Measurements from ENCODE around the gene SLC16A3.

Gene SLC16A3

GRCh38 chr17:82234211-82235055, 5.6 kb downstream of the SLC16A3 start:
- no peaks in the 10 kb centered on the region for H3K9me3 ChIP-seq (ENCODE audit: low read length)
- H3K27me3 ChIP-seq (ENCODE audit: control insufficient read depth in 1 of 2, insufficient read depth in 2 of 2, low read length in 2 of 2), result peaks cover 0 to 2% of the 10 kb centered on the region in 2 donors
- H3K36me3 ChIP-seq (ENCODE audit: insufficient read depth, low read length), result no peaks in the 10 kb centered on the region
- H3K9ac ChIP-seq (ENCODE audit: low read length), result no peak overlapping the region
- no peak overlapping the region for H3K27ac ChIP-seq (ENCODE audit: low read depth, low read length)
- no peak overlapping the region for H3K4me3 ChIP-seq (ENCODE audit: low read depth in 1 of 2, low read length in 2 of 2)
- H3K4me1 ChIP-seq (ENCODE audit: insufficient read depth, low read length), result peaks cover 48% of the 10 kb centered on the region

DNA sequence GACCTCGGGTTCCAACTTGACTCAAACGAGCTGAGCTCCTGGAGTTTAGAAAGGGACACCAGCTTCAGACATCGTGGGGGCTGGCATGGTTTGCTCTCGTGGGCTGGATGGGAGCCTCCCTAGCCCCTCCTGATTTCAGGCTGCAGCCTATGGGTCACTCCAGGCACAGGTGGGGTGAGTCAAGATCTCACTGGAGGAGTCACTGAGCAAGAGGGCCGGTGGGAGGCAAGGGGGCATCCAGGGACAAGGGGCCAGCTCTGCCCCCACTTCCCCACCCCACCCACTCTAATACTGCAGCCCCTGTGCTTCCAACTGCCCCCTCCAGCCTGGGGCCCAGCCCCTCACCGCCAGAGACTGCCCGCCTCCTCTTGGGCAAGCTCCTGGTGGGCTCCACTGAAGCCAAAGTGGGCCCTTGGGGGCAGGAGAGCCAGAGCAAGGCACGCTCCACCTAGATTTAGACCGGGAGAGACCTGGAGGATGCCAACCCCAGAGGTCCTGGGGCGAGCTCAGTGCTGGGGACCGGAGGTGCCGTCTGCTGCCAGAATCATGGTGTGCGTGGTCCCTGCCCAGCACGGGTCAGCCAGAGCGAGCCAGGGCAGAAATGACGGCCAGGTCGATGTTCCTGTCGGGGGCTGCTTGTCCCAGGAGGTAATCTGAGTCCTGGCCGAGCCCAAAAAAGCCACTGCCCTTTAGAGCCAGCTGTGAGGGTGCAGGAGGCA, 6.4 kb downstream of the SLC16A3 start:
- no peak overlapping the region for H3K9ac ChIP-seq (ENCODE audit: low read length)
- H3K36me3 ChIP-seq (ENCODE audit: insufficient read depth, low read length), result no peaks in the 10 kb centered on the region
- H3K4me1 ChIP-seq (ENCODE audit: insufficient read depth, low read length), result peaks cover 50% of the 10 kb centered on the region
- H3K27me3 ChIP-seq (ENCODE audit: control insufficient read depth in 1 of 2, insufficient read depth in 2 of 2, low read length in 2 of 2), result no peaks in the 10 kb centered on the region
- H3K27ac ChIP-seq (ENCODE audit: low read depth, low read length), result peak overlapping the region; percentile 87
- H3K9me3 ChIP-seq (ENCODE audit: low read length), result no peaks in the 10 kb centered on the region
- H3K4me3 ChIP-seq (ENCODE audit: low read depth in 1 of 2, low read length in 2 of 2), result no peak overlapping the region

GRCh38 chr17:82235775-82236141, 6.9 kb downstream of the SLC16A3 start:
- Histone ChIP-seq H3K9me3 (ENCODE audit: low read length) (no peaks in the 10 kb centered on the region), H3K27me3 (ENCODE audit: control insufficient read depth in 1 of 2, insufficient read depth in 2 of 2, low read length in 2 of 2) (no peaks in the 10 kb centered on the region), H3K36me3 (ENCODE audit: insufficient read depth, low read length) (no peaks in the 10 kb centered on the region), H3K27ac (ENCODE audit: low read depth, low read length) (peak overlapping the region; percentile 87), H3K4me3 (ENCODE audit: low read depth in 1 of 2, low read length in 2 of 2) (no peak overlapping the region), H3K9ac (ENCODE audit: low read length) (no peak overlapping the region), H3K4me1 (ENCODE audit: insufficient read depth, low read length) (peaks cover 51% of the 10 kb centered on the region)

DNA sequence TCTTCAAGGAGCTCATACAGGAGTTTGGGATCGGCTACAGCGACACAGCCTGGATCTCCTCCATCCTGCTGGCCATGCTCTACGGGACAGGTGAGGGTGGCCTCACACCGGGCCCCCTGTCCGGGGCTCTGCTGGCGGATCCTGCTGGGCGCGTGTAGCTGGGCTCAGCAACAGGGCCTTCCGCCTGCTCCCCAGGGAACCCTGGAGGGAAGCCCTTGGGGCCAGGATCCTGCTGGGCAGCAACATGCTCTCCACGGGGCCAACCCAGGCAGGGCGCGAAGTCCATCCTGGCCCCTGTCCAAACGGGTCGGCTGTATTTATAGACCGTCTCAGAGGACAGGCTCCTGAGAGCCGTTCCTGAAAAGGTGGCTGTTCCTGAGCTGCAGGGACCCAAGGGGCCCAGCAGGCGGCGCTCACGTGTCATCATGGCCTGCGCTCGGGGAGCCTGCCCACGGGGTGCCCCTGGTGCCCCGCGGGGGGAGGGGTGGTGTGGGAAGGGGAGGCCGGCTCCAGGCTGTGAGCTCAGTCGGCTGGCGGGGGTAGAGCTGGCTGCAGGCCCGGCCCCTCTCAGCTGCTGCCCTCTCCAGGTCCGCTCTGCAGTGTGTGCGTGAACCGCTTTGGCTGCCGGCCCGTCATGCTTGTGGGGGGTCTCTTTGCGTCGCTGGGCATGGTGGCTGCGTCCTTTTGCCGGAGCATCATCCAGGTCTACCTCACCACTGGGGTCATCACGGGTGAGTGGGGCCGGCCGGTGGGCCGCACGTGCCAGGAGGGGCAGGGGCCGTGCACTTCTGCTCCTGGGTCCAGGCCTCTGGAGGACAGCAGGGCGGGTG, 7.5 kb downstream of the SLC16A3 start:
- Histone ChIP-seq H3K9me3 (ENCODE audit: low read length) (no peaks in the 10 kb centered on the region), H3K9ac (ENCODE audit: low read length) (no peak overlapping the region), H3K27ac (ENCODE audit: low read depth, low read length) (peak overlapping the region; percentile 87), H3K4me1 (ENCODE audit: insufficient read depth, low read length) (peaks cover 57% of the 10 kb centered on the region), H3K27me3 (ENCODE audit: control insufficient read depth in 1 of 2, insufficient read depth in 2 of 2, low read length in 2 of 2) (no peaks in the 10 kb centered on the region), H3K36me3 (ENCODE audit: insufficient read depth, low read length) (no peaks in the 10 kb centered on the region), H3K4me3 (ENCODE audit: low read depth in 1 of 2, low read length in 2 of 2) (no peak overlapping the region)

DNA sequence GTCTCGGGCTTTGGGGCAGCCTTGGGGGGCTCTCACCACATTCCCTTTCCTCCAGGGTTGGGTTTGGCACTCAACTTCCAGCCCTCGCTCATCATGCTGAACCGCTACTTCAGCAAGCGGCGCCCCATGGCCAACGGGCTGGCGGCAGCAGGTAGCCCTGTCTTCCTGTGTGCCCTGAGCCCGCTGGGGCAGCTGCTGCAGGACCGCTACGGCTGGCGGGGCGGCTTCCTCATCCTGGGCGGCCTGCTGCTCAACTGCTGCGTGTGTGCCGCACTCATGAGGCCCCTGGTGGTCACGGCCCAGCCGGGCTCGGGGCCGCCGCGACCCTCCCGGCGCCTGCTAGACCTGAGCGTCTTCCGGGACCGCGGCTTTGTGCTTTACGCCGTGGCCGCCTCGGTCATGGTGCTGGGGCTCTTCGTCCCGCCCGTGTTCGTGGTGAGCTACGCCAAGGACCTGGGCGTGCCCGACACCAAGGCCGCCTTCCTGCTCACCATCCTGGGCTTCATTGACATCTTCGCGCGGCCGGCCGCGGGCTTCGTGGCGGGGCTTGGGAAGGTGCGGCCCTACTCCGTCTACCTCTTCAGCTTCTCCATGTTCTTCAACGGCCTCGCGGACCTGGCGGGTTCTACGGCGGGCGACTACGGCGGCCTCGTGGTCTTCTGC, 8.4 kb downstream of the SLC16A3 start:
- Histone ChIP-seq H3K4me1 (ENCODE audit: insufficient read depth, low read length) (peaks cover 61% of the 10 kb centered on the region), H3K9me3 (ENCODE audit: low read length) (no peaks in the 10 kb centered on the region), H3K27me3 (ENCODE audit: control insufficient read depth in 1 of 2, insufficient read depth in 2 of 2, low read length in 2 of 2) (no peaks in the 10 kb centered on the region), H3K36me3 (ENCODE audit: insufficient read depth, low read length) (no peaks in the 10 kb centered on the region), H3K27ac (ENCODE audit: low read depth, low read length) (peak overlapping the region; percentile 87), H3K9ac (ENCODE audit: low read length) (no peak overlapping the region), H3K4me3 (ENCODE audit: low read depth in 1 of 2, low read length in 2 of 2) (no peak overlapping the region)

- H3K4me3 ChIP-seq (ENCODE audit: low read depth in 1 of 2, low read length in 2 of 2), result peak overlapping the region in 1 of 2 donors; percentile 27
- H3K4me1 ChIP-seq (ENCODE audit: insufficient read depth, low read length), result peaks cover 67% of the 10 kb centered on the region
- peak overlapping the region; percentile 87 for H3K27ac ChIP-seq (ENCODE audit: low read depth, low read length)
- H3K36me3 ChIP-seq (ENCODE audit: insufficient read depth, low read length), result peaks cover 7% of the 10 kb centered on the region
- H3K27me3 ChIP-seq (ENCODE audit: control insufficient read depth in 1 of 2, insufficient read depth in 2 of 2, low read length in 2 of 2), result no peaks in the 10 kb centered on the region
- no peak overlapping the region for H3K9ac ChIP-seq (ENCODE audit: low read length)
- H3K9me3 ChIP-seq (ENCODE audit: low read length), result no peaks in the 10 kb centered on the region
Observed at GRCh38 chr17:82237746-82238471, 9.1 kb downstream of the SLC16A3 start.

GRCh38 chr17:82238472-82239201, 9.8 kb downstream of the SLC16A3 start:
- Histone ChIP-seq H3K4me3 (ENCODE audit: low read depth in 1 of 2, low read length in 2 of 2) (peak overlapping the region in 1 of 2 donors; percentile 27), H3K27me3 (ENCODE audit: control insufficient read depth in 1 of 2, insufficient read depth in 2 of 2, low read length in 2 of 2) (no peaks in the 10 kb centered on the region), H3K27ac (ENCODE audit: low read depth, low read length) (peak overlapping the region; percentile 87), H3K9ac (ENCODE audit: low read length) (no peak overlapping the region), H3K4me1 (ENCODE audit: insufficient read depth, low read length) (peaks cover 74% of the 10 kb centered on the region), H3K36me3 (ENCODE audit: insufficient read depth, low read length) (peaks cover 14% of the 10 kb centered on the region), H3K9me3 (ENCODE audit: low read length) (no peaks in the 10 kb centered on the region)

- Histone ChIP-seq H3K27ac (ENCODE audit: low read depth, low read length) (no peak overlapping the region), H3K27me3 (ENCODE audit: control insufficient read depth in 1 of 2, insufficient read depth in 2 of 2, low read length in 2 of 2) (no peaks in the 10 kb centered on the region), H3K4me3 (ENCODE audit: low read depth in 1 of 2, low read length in 2 of 2) (no peak overlapping the region), H3K9ac (ENCODE audit: low read length) (no peak overlapping the region), H3K9me3 (ENCODE audit: low read length) (no peaks in the 10 kb centered on the region), H3K36me3 (ENCODE audit: insufficient read depth, low read length) (peaks cover 22% of the 10 kb centered on the region), H3K4me1 (ENCODE audit: insufficient read depth, low read length) (peaks cover 77% of the 10 kb centered on the region)
Observed at GRCh38 chr17:82239401-82239925, 10.6 kb downstream of the SLC16A3 start.

DNA sequence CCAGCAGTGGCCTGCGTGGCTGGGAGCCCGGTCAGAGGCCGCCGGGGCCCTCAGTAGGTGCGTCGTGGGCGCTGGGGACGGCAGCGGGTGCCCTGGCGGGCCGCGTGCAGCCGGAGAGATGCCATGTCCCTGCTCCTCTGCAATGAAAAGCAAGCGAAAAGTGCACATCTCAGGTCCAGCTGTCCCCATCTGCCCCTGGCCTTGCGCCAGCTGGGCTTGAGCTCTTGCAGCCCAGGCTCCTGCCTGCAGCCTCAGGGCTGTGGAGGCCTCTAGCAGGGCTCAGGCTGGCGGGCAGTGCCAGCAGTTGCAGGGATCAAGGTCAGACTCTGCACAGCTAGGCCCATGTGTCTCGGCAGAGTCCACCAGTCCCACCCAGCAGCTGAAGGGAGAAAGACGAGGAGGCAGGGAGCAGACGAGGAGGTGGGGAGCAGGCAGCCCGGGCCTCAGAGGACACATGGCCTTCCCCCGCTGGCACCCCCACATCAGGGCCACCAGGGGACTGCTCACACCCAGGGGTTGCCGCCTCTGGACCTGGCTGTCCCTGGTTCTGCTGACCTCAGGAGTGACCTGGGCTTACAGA, 11.2 kb downstream of the SLC16A3 start:
- Histone ChIP-seq H3K9ac (ENCODE audit: low read length) (peak overlapping the region; percentile 32), H3K36me3 (ENCODE audit: insufficient read depth, low read length) (peaks cover 28% of the 10 kb centered on the region), H3K27ac (ENCODE audit: low read depth, low read length) (peak overlapping the region; percentile 71), H3K9me3 (ENCODE audit: low read length) (no peaks in the 10 kb centered on the region), H3K4me3 (ENCODE audit: low read depth in 1 of 2, low read length in 2 of 2) (no peak overlapping the region), H3K27me3 (ENCODE audit: control insufficient read depth in 1 of 2, insufficient read depth in 2 of 2, low read length in 2 of 2) (no peaks in the 10 kb centered on the region), H3K4me1 (ENCODE audit: insufficient read depth, low read length) (peaks cover 73% of the 10 kb centered on the region)

Data from muscle layer of colon (tissue), 2 donors.